ENCODE measurements around the gene TMEM169.
A peak's percentile ranks its signal among the peaks of the same experiment; 100 is the strongest.

The TMEM169 gene

DNA sequence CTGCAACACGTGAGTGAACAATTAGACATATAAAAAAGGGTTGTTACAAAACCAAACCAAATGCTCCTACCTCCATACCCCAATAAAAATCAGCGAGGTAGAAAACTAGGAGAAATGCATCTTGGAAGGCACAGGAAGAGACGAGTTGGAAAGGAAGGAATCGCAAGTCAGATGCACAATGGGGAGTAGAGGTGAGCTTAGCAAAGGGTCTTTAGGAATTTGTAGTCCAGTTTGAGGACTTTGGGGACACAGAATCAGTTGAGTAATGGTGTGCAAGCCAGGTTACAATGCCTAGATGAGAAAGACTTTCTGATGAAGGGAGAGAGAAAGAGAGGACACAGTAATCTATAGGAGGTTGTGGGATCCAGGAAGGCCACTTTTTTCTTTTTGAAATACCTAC lies 63.1 kb downstream of the TMEM169 start:
- H3K4me3 ChIP-seq (ENCODE audit: low read depth, low read length): no peak overlapping the region
- no peak for DNase-seq (ENCODE audit: low read depth, low spot score)

DNA sequence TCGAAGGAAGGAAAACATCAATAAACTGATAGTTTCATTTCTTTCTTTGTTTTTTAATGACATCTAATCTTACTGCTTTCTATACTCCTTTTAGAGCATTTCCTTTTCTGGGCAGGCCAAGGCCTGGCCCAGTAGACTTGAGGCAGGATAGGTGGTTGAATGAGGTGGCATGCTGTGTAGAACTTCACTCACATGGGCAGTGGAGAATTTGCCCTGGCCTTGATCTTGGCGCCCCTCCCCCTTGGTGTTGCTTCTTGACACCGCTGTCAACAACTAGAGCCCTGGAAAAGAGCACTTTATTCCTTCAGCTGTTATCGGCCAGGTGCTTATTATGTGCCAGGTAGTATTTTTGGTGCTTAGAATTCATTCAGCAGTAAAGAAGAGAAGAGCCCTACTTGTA lies 64.9 kb downstream of the TMEM169 start:
- DNase-seq (ENCODE audit: low read depth, low spot score): no peak
- in situ Hi-C loops (cut with HindIII; ENCODE audit: low sequenced_read_pairs): no loop called here
- H3K4me3 ChIP-seq (ENCODE audit: low read depth, low read length): no peak overlapping the region
- TF ChIP-seq, protein P1, sequence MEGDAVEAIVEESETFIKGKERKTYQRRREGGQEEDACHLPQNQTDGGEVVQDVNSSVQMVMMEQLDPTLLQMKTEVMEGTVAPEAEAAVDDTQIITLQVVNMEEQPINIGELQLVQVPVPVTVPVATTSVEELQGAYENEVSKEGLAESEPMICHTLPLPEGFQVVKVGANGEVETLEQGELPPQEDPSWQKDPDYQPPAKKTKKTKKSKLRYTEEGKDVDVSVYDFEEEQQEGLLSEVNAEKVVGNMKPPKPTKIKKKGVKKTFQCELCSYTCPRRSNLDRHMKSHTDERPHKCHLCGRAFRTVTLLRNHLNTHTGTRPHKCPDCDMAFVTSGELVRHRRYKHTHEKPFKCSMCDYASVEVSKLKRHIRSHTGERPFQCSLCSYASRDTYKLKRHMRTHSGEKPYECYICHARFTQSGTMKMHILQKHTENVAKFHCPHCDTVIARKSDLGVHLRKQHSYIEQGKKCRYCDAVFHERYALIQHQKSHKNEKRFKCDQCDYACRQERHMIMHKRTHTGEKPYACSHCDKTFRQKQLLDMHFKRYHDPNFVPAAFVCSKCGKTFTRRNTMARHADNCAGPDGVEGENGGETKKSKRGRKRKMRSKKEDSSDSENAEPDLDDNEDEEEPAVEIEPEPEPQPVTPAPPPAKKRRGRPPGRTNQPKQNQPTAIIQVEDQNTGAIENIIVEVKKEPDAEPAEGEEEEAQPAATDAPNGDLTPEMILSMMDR (IDR thresholded peaks at IDR 0.05; ENCODE audit: low read depth, low read length): no peak

More for the DNA sequence above, 63.1 kb downstream of the TMEM169 start:
- in situ Hi-C loops (cut with HindIII; ENCODE audit: low sequenced_read_pairs): no loop called here
- TF ChIP-seq, protein P1 (IDR thresholded peaks at IDR 0.05; ENCODE audit: low read depth, low read length): no peak

DNA sequence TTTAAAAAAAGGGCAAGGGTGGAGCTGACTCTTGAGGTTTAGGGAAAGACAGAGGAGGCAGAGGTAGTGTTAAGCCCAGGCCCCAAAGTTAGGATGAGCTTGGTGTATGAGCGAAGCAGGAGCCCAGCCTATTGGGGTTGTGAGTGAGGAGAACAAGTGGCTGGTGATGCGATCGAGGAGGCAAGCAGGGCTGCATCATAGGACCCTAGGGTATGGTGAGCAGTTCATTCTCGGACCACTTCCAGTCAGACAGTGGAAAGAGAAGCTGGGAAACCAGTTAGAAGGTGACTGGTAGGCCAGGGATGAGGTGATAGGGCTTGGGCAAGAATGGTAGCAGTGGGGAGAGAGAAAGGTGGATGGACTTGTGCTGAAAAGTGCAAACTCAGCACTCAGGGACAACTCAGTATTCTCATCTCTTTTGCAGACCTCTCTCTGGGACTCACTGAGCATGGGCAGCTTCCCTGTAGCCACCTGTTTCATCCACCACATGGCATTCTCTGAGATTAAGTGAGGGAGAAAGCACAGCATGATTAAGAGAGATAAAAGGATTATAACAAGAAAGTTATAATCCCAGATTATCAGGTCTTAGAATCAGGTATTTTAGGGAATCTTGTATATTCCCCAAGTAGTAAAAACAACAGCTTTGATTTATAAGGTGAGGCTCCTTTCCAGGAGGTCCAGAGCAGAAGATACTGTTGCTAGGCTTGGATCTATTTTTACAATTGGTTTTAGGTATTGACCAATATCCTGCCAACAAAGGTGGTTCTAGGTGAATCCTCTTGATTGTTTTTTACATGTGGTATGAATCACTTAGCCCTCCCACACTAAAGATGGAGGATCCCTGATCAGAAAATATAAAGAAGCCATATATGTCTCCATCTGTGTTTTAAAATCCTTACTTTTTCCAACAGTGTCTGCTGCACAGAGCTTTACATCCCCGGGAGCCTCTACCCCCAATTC lies 65.7 kb downstream of the TMEM169 start:
- no peak overlapping the region for H3K4me3 ChIP-seq (ENCODE audit: low read depth, low read length)
- in situ Hi-C loops (cut with HindIII; ENCODE audit: low sequenced_read_pairs): no loop called here
- no peak for DNase-seq (ENCODE audit: low read depth, low spot score)
- TF ChIP-seq, protein P1 (IDR thresholded peaks at IDR 0.05; ENCODE audit: low read depth, low read length): no peak

DNA sequence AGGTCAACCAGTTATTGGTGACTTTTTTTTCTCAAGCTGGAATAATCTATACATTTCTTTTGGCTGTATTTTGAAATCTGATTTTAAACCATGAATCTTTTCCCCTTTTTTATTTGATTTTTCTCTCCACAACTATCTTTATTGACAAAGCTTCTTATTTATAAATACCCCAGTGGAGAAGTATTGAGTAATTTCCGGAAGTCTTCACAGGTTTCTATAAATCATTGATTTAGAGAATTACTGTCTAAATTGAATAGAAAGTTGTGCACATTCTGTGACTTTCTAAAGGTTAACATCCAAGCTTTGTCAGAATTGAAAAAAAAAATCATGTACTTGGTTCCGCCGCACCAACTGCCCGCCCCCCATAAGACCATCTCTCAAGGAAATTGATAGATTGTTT lies 67.3 kb downstream of the TMEM169 start:
- TF ChIP-seq, protein P1 (IDR thresholded peaks at IDR 0.05; ENCODE audit: low read depth, low read length): no peak
- H3K4me3 ChIP-seq (ENCODE audit: low read depth, low read length): no peak overlapping the region
- DNase-seq (ENCODE audit: low read depth, low spot score): no peak
- in situ Hi-C loops (cut with HindIII; ENCODE audit: low sequenced_read_pairs): no loop called here

DNA sequence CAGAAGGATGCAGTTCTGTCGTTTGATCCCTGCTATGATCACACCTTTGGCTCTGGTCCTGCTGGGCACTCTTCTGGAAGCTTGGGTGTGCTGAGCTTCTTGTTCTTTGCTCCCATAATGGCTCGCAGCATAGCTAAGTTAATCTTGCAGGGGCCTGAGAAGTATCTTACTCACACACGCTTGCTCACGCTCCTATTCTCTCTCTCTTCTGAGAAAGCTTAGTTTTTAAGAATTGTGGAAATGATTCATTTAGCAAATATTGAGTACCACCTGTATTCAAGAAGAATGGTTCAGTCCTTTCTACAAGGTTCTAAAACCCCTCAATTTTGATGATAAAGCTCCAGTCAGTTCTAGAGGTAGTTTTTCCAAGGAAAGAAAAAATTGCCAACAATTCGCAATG lies 68.0 kb downstream of the TMEM169 start:
- in situ Hi-C loops (cut with HindIII; ENCODE audit: low sequenced_read_pairs): no loop called here
- no peak overlapping the region for H3K4me3 ChIP-seq (ENCODE audit: low read depth, low read length)
- TF ChIP-seq, protein P1 (IDR thresholded peaks at IDR 0.05; ENCODE audit: low read depth, low read length): no peak
- DNase-seq (ENCODE audit: low read depth, low spot score): peak; percentile 43

DNA sequence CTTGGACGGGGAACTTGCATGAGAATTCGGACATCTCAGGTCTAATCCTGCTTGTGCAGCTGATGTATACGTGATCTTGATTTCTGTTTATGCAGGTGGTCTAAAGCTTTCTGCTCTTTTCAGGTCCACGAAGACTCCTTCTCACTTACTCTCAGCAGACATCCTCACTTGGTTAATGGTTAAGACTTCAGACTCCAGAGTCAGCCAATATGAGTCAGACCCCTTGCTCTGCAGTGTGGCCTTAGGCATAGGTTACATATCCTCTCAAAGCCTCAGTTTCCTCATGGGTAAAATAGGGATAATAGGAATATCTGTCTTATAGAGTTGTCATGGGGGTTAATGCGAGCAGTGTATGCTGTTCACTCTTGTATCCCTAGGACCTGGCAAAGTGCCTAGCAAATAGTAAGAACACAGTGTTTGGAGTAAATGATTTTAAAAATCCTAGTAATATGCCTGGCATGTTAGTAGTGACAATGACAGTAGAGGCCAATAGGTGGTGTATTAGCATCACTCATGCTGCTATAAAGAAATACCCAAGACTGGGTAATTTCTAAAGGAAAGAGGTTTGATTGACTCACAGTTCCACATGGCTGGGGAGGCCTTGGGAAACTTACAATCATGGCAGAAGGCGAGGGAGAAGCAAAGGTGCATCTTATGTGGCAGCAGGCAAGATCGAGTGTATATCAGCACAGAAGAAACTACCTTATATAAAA lies 69.8 kb downstream of the TMEM169 start:
- DNase-seq (ENCODE audit: low read depth, low spot score): no peak
- TF ChIP-seq, protein P1 (IDR thresholded peaks at IDR 0.05; ENCODE audit: low read depth, low read length): peak; percentile 9

More for the DNA sequence above, 69.8 kb downstream of the TMEM169 start:
- H3K4me3 ChIP-seq (ENCODE audit: low read depth, low read length): no peak overlapping the region
- in situ Hi-C loops (cut with HindIII; ENCODE audit: low sequenced_read_pairs): no loop called here

Data from astrocyte of the spinal cord (primary cell).